Astrocyte of the cerebellum (primary cell): ENCODE data around the gene ZNF280B.

ENCODE experiments used
- DNase-seq: peaks from one replicate; pipeline ENCODE4 v3.0.0-alpha.2; 2011; ENCODE audit warnings: low read depth
- H3K4me3 ChIP-seq: 2 replicates; pipeline ENCODE4 v1.5.1; 2011; ENCODE audit warnings: mild to moderate bottlenecking, low read depth, low read length, moderate library complexity
- in situ Hi-C: cut with HindIII; loops from 2 replicates; pipeline ENCODE4 v1.10.0; 2017; ENCODE audit warnings: low sequenced_read_pairs
- TF ChIP-seq, protein P1 (sequence below): IDR thresholded peaks from 2 replicates; pipeline ENCODE4 v1.5.1; 2012; ENCODE audit warnings: low read length, low read depth, moderate library complexity, mild to moderate bottlenecking; ENCODE audit errors: missing control alignments

ZNF280B gene

DNA sequence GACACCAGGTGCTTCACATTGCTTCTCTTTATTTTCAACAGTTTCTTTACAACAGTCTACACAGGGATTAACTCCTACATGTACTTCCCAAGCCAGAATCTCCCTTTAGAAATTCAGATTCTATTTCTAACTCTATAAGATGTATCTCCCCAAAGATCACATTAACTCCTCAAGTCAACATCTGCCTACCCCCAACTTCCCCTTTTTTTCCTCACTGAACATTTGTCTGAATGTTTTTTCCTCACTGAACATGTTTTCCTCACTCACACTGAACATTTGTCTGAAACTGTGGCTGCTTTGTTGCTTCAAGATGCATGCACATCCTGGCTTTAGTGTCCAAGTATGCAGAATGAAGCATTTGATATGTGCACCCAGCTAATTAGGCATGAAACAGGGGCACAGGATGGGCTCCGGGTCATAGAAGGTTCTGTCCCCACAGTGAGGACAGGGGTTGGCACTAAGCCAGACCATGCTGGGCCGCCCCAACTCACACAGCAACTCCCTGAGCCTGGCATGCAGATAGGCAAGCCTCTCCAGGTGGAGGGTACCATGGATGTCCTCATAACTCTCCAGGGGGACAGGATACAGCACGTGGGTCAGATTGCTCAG is 39.3 kb upstream of the ZNF280B start:
- in situ Hi-C loops = no loop called here
- no peak for DNase-seq
- TF ChIP-seq, protein P1, sequence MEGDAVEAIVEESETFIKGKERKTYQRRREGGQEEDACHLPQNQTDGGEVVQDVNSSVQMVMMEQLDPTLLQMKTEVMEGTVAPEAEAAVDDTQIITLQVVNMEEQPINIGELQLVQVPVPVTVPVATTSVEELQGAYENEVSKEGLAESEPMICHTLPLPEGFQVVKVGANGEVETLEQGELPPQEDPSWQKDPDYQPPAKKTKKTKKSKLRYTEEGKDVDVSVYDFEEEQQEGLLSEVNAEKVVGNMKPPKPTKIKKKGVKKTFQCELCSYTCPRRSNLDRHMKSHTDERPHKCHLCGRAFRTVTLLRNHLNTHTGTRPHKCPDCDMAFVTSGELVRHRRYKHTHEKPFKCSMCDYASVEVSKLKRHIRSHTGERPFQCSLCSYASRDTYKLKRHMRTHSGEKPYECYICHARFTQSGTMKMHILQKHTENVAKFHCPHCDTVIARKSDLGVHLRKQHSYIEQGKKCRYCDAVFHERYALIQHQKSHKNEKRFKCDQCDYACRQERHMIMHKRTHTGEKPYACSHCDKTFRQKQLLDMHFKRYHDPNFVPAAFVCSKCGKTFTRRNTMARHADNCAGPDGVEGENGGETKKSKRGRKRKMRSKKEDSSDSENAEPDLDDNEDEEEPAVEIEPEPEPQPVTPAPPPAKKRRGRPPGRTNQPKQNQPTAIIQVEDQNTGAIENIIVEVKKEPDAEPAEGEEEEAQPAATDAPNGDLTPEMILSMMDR = no peak
- no peak overlapping the region for H3K4me3 ChIP-seq

DNA sequence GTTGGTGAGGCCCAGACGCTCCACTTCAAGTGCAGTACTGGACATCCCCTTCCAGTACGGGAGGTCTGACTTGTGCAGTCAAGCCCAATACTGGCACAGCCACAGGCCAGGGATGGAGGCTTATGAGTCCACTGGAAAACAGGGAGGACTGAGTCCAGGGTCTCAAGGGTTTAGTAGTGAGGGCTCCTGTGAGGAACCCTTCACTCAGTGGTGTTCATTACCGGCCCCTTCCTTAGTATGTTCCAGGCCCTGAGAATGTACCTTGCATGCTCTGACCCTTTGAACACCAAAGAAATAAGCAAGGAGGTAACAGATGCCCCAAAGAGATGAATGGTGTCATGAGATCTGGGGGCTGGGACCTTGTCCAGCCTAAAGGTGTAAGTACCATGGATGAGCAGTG is 38.7 kb upstream of the ZNF280B start:
- no peak for DNase-seq
- no peak overlapping the region for H3K4me3 ChIP-seq
- TF ChIP-seq, protein P1 = no peak
- in situ Hi-C loops = no loop called here

DNA sequence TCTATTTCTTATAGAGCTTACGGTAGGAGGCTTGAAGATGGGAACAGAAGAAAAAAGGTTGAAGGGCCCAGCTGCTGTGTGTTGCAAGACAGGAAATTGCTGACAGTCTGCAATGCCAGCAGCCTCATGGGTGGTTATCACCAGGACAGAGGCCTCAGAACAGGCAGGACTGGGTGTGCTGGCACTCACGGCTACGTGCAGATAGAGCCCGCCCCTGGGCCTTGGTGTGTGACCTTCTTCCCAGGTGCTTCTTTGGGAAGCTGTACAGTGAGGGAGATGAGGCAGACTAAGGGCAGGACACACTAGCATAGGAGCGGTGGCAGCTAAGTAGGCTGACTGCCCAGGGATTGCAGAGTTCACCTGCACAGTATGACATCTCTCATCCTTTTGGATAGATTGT is 37.9 kb upstream of the ZNF280B start:
- in situ Hi-C loops = no loop called here
- no peak overlapping the region for H3K4me3 ChIP-seq
- TF ChIP-seq, protein P1 = no peak
- no peak for DNase-seq

DNA sequence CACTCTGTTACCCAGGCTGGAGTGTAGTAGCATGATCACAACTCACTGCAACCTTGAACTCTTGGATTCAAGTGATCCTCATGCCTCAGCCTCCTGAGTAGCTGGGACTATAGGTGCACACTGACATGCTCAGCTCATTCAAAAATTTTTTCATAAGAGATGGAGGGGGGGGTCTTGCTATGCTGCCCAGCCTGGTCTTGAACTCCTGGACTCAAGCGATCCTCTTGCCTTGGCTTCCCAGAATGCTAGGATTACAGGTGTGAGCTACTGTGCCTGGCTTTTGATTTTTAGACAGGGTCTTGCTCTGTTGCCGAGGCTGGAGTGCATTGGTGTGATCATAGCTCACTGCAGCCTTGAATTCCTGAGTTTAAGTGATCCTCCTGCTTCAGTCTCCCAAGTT is 36.5 kb upstream of the ZNF280B start:
- H3K4me3 ChIP-seq = no peak overlapping the region
- in situ Hi-C loops = no loop called here
- DNase-seq = no peak
- TF ChIP-seq, protein P1 = no peak

DNA sequence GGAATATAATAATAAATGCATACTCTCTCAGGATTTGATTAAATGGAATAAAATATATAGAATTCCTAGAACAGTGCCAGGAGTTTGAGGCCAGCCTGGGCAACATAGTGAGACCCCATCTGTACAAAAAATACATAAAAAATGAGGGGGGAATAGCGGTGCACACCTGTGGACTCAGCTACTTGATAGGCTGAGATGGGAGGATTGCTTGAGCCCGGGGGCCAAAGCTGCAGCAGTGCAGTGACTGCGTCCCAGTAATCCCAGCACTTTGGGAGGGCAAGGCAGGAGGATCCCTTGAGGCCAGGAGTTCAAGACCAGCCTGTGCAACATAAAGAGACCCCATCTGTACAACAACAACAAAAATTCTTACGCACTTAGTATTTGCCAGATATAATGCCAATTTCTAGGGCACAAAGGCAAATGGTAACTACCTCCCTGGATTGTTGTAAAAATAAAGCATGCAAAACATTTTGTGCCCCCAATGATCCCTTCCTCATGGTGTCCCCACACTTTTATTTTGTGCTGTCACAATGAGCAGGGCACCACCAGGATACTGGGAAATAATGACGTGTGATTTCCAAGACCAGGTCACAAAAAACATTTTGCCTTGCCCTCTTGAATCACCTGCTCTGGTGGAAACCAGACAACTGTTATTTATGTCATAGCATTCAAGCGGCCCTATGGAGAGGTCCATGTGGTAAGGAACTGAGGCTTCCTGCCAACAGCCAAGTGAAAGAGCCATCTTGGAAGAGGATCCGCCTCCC is 29.9 kb upstream of the ZNF280B start:
- H3K4me3 ChIP-seq = no peak overlapping the region
- TF ChIP-seq, protein P1 = no peak
- no peak for DNase-seq
- in situ Hi-C loops = no loop called here

DNA sequence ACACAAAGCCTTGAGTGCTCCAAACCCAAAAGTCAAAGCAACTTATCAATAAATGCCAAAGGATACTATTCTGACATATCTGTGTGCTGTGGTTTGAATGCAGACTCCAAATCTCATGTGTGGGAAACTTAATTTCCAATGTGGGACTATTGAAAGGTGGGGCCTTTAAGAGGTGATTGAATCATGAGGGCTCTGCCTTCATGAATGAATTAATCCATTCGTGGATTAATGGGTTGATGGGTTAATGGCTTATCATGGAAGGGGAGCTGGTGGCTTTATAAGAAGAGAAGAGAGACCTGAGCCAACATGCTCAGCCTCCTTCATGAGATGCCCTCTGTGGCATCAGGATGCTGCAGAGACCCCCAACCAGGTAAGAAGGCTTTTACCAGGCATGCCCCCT is 28.4 kb upstream of the ZNF280B start:
- H3K4me3 ChIP-seq = no peak overlapping the region
- TF ChIP-seq, protein P1 = no peak
- in situ Hi-C loops = no loop called here
- DNase-seq = no peak
